Measurements from ENCODE around the gene COX6A2.

- no peak for TF ChIP-seq CTCF (IDR thresholded peaks at IDR 0.05; ENCODE audit: poor library complexity, severe bottlenecking)
- TF ChIP-seq REST (IDR thresholded peaks at IDR 0.05; ENCODE audit: borderline replicate concordance) = no peak
Observed at GRCh38 chr16:31388535-31388934, 39.6 kb downstream of the COX6A2 start.

Data from neural cell (in vitro differentiated cells).